Measurements from ENCODE around the gene AOAH. TPM values are rescaled to one million over a fixed set of nuclear protein-coding genes. Genes with fewer than 3 reads are reported as not detected.
"Not testable (repeated sequence)": the region's sequence is repeated elsewhere in the genome, so short reads cannot be mapped to it uniquely, and the experiment has no call there.

AOAH gene
- total RNA-seq, 2 experiments from 2014 or later: 17.7 to 18.0 TPM

DNA sequence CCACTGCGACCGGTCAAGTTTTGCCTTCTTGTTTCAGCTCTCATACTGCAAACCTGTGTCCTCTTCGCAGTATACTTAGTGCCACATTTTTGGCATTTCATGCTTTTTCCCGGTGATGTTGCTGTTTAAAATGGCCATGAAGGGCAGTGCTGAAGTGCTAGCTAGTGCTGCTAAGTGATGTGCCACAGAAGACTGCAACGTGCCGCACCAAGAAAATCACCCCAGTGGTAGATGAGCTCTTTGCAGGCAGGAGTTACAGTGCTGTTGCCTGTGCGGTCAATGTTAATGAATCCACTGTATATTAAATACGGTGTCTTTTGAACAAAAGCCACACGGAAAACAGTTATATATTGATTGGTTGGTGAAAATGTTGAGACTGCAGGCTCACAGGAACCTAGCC lies 214.3 kb downstream of the AOAH start:
- H3K27ac Mint-ChIP-seq: no peak overlapping the region
- H3K4me1 Mint-ChIP-seq (ENCODE audit: low read depth): no peaks in the 10 kb centered on the region
- no peak for DNase-seq
- no peak for ATAC-seq
- H3K27me3 Mint-ChIP-seq (ENCODE audit: low read depth): no peaks in the 10 kb centered on the region
- ChIA-PET POLR2A (no interaction called here), CTCF (interaction anchor here (2.0 kb wide), 1 partner anchor 22 kb away, joined by 5 read pairs; no protein-coding TSS in a partner anchor)
- H3K4me3 Mint-ChIP-seq: no peak overlapping the region
- H3K9me3 Mint-ChIP-seq (ENCODE audit: insufficient read depth): no peaks in the 10 kb centered on the region
- no peaks in the 10 kb centered on the region for H3K36me3 Mint-ChIP-seq (ENCODE audit: low read depth)

- H3K36me3 Mint-ChIP-seq (ENCODE audit: low read depth): no peaks in the 10 kb centered on the region
Observed at GRCh38 chr7:36507475-36508440, 216.5 kb downstream of the AOAH start.

GRCh38 chr7:36506820-36507219 lies 217.5 kb downstream of the AOAH start:
- POLR2A ChIA-PET: no interaction called here
- H3K4me3 Mint-ChIP-seq: no peak overlapping the region
- H3K4me1 Mint-ChIP-seq (ENCODE audit: low read depth): no peaks in the 10 kb centered on the region

More at GRCh38 chr7:36507475-36508440, 216.5 kb downstream of the AOAH start:
- no peak overlapping the region for H3K4me3 Mint-ChIP-seq
- ChIA-PET CTCF (interaction anchor here (0.9 kb wide), 1 partner anchor 19 kb away, joined by 3 read pairs; no protein-coding TSS in a partner anchor), POLR2A (interaction anchor here (0.6 kb wide), 1 partner anchor 470 kb away, joined by 3 read pairs; no protein-coding TSS in a partner anchor)
- H3K9me3 Mint-ChIP-seq (ENCODE audit: insufficient read depth): no peaks in the 10 kb centered on the region
- H3K27me3 Mint-ChIP-seq (ENCODE audit: low read depth): no peaks in the 10 kb centered on the region
- DNase-seq (no peak), ATAC-seq (no peak)
- H3K27ac Mint-ChIP-seq: no peak overlapping the region
- no peaks in the 10 kb centered on the region for H3K4me1 Mint-ChIP-seq (ENCODE audit: low read depth)

DNA sequence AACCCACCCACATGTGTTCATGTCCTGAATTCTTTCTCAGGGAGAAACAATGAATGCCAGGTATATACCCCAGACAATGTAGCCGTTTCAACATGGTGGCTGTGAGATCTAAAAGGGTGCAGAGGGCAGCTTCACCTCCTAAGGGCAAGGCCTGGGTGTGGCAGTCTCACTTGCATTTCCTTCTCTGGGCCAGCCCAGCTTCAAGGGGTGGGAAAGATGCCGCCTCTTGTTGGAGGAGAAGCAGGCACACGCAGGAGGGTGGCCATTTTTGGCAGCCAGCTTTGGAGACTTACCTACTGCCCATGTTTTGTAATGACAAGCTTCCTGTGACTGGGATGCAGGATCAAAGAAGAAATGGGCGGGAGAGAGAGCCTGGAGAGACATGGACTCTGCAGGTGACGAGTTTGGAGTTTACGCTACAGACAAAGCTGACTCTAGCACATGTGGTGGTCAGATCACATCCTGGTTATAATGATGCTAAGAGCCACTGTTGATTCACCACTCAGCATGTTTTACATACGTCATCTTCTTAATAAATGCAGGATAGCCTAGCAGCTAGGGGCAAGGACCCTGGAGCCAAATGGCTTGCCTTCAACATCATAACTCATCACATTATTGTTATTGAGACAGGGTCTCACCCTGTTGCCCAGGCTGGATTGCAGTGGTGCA lies 218.0 kb downstream of the AOAH start:
- CTCF ChIA-PET: interaction anchor here (1.8 kb wide), 1 partner anchor 676 kb away, joined by 5 read pairs; no protein-coding TSS in a partner anchor
- H3K4me1 Mint-ChIP-seq (ENCODE audit: low read depth): no peaks in the 10 kb centered on the region
- no peak for DNase-seq
- POLR2A ChIA-PET: no interaction called here
- ATAC-seq: no peak
- H3K27ac Mint-ChIP-seq: no peak overlapping the region
- no peaks in the 10 kb centered on the region for H3K9me3 Mint-ChIP-seq (ENCODE audit: insufficient read depth)
- H3K4me3 Mint-ChIP-seq: no peak overlapping the region
- H3K27me3 Mint-ChIP-seq (ENCODE audit: low read depth): no peaks in the 10 kb centered on the region
- no peaks in the 10 kb centered on the region for H3K36me3 Mint-ChIP-seq (ENCODE audit: low read depth)

More at GRCh38 chr7:36506820-36507219, 217.5 kb downstream of the AOAH start:
- no peak for ATAC-seq
- Mint-ChIP-seq H3K27ac (no peak overlapping the region), H3K36me3 (ENCODE audit: low read depth) (no peaks in the 10 kb centered on the region), H3K27me3 (ENCODE audit: low read depth) (no peaks in the 10 kb centered on the region), H3K9me3 (ENCODE audit: insufficient read depth) (no peaks in the 10 kb centered on the region)
- no peak for DNase-seq
- CTCF ChIA-PET: no interaction called here

DNA sequence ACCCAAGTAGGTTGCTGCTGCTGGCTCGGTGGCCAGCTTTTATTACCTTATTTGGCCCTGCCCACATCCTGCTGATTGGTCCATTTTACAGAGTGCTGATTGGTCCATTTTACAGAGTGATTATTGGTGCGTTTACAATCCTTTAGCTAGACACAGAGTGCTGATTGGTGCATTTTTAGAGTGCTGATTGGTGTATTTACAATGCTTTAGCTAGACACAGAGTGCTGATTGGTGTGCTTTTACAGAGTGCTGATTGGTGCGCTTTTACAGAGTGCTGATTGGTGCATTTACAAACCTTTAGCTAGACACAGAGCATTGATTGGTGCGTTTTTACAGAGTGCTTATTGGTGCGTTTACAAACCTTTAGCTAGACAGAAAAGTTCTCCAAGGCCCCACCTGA lies 219.7 kb downstream of the AOAH start:
- CTCF ChIA-PET: interaction anchor here (0.6 to 1.8 kb wide), 2 partner anchors 12 to 677 kb away, joined by 3 to 5 read pairs; no protein-coding TSS in a partner anchor
- H3K4me1 Mint-ChIP-seq (ENCODE audit: low read depth); DNase-seq; H3K4me3 Mint-ChIP-seq; ATAC-seq; H3K27me3 Mint-ChIP-seq (ENCODE audit: low read depth); H3K9me3 Mint-ChIP-seq (ENCODE audit: insufficient read depth); H3K36me3 Mint-ChIP-seq (ENCODE audit: low read depth); H3K27ac Mint-ChIP-seq; POLR2A ChIA-PET: not testable (repeated sequence)

DNA sequence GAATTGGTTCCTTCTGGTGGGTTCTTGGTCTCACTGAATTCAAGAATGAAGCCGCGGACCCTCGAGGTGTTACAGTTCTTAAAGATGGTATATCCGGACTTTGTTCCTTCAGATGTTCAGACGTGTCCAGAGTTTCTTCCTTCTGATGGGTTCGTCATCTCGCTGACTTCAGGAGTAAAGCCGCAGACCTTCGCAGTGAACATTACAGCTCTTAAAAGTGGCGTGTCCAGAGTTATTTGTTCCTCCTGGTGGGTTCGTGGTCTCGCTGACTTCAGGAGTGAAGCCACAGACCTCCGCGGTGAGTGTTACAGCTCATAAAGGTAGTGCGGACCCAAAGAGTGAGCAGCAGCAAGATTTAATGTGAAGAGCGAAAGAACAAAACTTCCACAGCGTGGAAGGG lies 220.1 kb downstream of the AOAH start:
- H3K27me3 Mint-ChIP-seq (ENCODE audit: low read depth); H3K27ac Mint-ChIP-seq; DNase-seq; ATAC-seq; H3K9me3 Mint-ChIP-seq (ENCODE audit: insufficient read depth); H3K4me1 Mint-ChIP-seq (ENCODE audit: low read depth); POLR2A ChIA-PET; H3K36me3 Mint-ChIP-seq (ENCODE audit: low read depth); H3K4me3 Mint-ChIP-seq: not testable (repeated sequence)
- CTCF ChIA-PET: interaction anchor here (0.9 kb wide), 1 partner anchor 167 kb away, joined by 3 read pairs; no protein-coding TSS in a partner anchor

DNA sequence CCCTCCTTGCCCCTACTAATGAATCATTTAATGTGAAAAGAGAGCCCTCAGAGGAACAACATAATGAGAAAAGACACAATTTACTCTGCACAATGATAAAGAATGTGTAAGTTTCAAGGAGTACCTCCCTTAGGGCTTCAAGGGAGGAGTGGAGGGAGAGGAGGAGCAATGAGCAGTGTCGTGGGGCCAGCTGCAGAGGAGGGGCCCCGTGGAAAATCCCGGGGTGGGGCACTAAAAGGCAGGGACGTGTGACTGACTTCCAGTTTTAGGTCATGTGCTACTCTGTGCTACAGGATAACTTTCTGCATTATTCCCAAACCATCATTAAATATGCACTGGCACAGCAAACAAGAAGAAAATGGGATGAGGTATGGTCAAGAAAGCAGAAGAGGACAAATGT lies 226.5 kb downstream of the AOAH start:
- Mint-ChIP-seq H3K27ac (no peak overlapping the region), H3K36me3 (ENCODE audit: low read depth) (no peaks in the 10 kb centered on the region), H3K4me3 (no peak overlapping the region), H3K27me3 (ENCODE audit: low read depth) (peaks cover 12% of the 10 kb centered on the region), H3K9me3 (ENCODE audit: insufficient read depth) (no peaks in the 10 kb centered on the region), H3K4me1 (ENCODE audit: low read depth) (no peaks in the 10 kb centered on the region)
- DNase-seq: no peak
- ATAC-seq: no peak
- ChIA-PET POLR2A (no interaction called here), CTCF (interaction anchor here (1.1 kb wide), 1 partner anchor 684 kb away, joined by 4 read pairs; no protein-coding TSS in a partner anchor)

DNA sequence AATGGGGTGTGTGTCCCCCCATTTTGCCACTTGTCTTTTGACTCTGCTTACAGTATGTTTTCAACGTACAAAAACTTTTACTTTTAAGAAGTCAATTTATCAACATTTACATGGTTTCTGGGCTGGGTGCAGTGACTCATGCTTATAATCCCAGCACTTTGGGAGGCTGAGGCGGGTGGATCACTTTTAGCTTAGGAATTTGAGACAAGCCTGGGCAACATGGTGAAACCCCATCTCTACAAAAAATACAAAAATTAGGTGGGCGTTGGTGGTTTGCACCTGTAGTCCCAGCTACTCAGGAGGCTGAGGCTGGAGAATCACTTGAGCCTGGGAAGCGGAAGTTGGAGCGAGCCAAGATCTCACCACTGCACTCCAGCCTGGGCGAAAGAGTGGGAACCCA lies 227.1 kb downstream of the AOAH start:
- H3K36me3 Mint-ChIP-seq (ENCODE audit: low read depth); POLR2A ChIA-PET; H3K4me3 Mint-ChIP-seq; H3K27ac Mint-ChIP-seq; DNase-seq; H3K4me1 Mint-ChIP-seq (ENCODE audit: low read depth); ATAC-seq; H3K9me3 Mint-ChIP-seq (ENCODE audit: insufficient read depth): not testable (repeated sequence)
- H3K27me3 Mint-ChIP-seq (ENCODE audit: low read depth): peaks cover 12% of the 10 kb centered on the region
- CTCF ChIA-PET: interaction anchor here (1.0 to 1.1 kb wide), 2 partner anchors 173 to 685 kb away, joined by 3 to 4 read pairs; no protein-coding TSS in a partner anchor

GRCh38 chr7:36496576-36496975 lies 227.7 kb downstream of the AOAH start:
- Mint-ChIP-seq H3K27me3 (ENCODE audit: low read depth) (peaks cover 17% of the 10 kb centered on the region), H3K27ac (no peak overlapping the region), H3K36me3 (ENCODE audit: low read depth) (no peaks in the 10 kb centered on the region), H3K4me3 (no peak overlapping the region), H3K9me3 (ENCODE audit: insufficient read depth) (no peaks in the 10 kb centered on the region), H3K4me1 (ENCODE audit: low read depth) (no peaks in the 10 kb centered on the region)
- ATAC-seq: no peak
- DNase-seq: no peak
- ChIA-PET POLR2A (no interaction called here), CTCF (interaction anchor here (1.0 to 1.1 kb wide), 2 partner anchors 173 to 685 kb away, joined by 3 to 4 read pairs; no protein-coding TSS in a partner anchor)

DNA sequence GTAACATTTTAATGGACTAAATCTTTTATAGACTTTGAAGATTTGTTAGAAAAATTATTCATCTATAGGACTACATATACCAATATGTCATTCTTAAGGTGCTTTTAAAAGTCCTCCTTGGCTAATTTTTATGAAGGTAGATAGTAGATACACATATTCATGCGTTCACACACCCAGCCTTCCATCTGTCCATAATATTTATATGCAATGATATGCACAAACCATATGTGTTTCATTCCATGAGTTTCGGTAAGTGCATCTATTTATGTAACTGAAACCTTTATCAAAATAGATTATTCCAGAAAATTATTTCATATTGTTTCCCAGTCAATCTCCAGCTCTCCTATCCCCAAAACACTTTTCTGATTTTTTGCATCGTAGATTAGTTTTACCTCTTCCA lies 233.0 kb downstream of the AOAH start:
- Mint-ChIP-seq H3K9me3 (ENCODE audit: insufficient read depth) (no peaks in the 10 kb centered on the region), H3K27ac (no peak overlapping the region), H3K4me1 (ENCODE audit: low read depth) (peaks cover 3% of the 10 kb centered on the region), H3K27me3 (ENCODE audit: low read depth) (peaks cover 18% of the 10 kb centered on the region), H3K36me3 (ENCODE audit: low read depth) (no peaks in the 10 kb centered on the region), H3K4me3 (no peak overlapping the region)
- ATAC-seq (no peak), DNase-seq (no peak)
- CTCF ChIA-PET: interaction anchor here (1.1 to 6.6 kb wide), 5 partner anchors 20 to 709 kb away, joined by 3 to 100 read pairs (median 5); no protein-coding TSS in a partner anchor
- POLR2A ChIA-PET: no interaction called here

- H3K27ac Mint-ChIP-seq: no peak overlapping the region
- CTCF ChIA-PET: interaction anchor here (1.3 to 6.6 kb wide), 5 partner anchors 16 to 710 kb away, joined by 3 to 100 read pairs (median 40); no protein-coding TSS in a partner anchor
- H3K4me1 Mint-ChIP-seq (ENCODE audit: low read depth): peaks cover 3% of the 10 kb centered on the region
- H3K4me3 Mint-ChIP-seq: no peak overlapping the region
- POLR2A ChIA-PET: interaction anchor here (0.8 kb wide), 1 partner anchor 181 kb away, joined by 3 read pairs; no protein-coding TSS in a partner anchor
- DNase-seq (no peak), ATAC-seq (no peak)
- H3K27me3 Mint-ChIP-seq (ENCODE audit: low read depth): peaks cover 16% of the 10 kb centered on the region
- no peaks in the 10 kb centered on the region for H3K36me3 Mint-ChIP-seq (ENCODE audit: low read depth)
- no peaks in the 10 kb centered on the region for H3K9me3 Mint-ChIP-seq (ENCODE audit: insufficient read depth)
Observed at GRCh38 chr7:36490419-36490830, 233.9 kb downstream of the AOAH start.

Measured in activated CD8-positive, alpha-beta T cell treated with anti-CD3 and anti-CD28 coated beads, Interleukin-2, amount 10 ng/mL, durations not matched to agents 7 days and 5 days (primary cell).